Fibroblast of villous mesenchyme (primary cell): ENCODE data around the gene ATF7. TPM values are rescaled to one million over a fixed set of nuclear protein-coding genes. Genes with fewer than 3 reads are reported as not detected.

Experiments
- DNase-seq: peaks from one replicate; pipeline ENCODE4 v3.0.0-alpha.2; 2010; ENCODE audit warnings: low read depth
- H3K4me3 ChIP-seq: 2 replicates; pipeline ENCODE4 v1.5.1; 2011; ENCODE audit warnings: low read depth, mild to moderate bottlenecking, low read length
- total RNA-seq: library from RNA; depleted of rRNA; stranded (reverse); fragments of >200 nt; gene quantifications from 2 replicates; pipeline ENCODE4 v1.2.3, GENCODE V29; 2012
- TF ChIP-seq, protein P1 (sequence below): IDR thresholded peaks from 2 replicates; pipeline ENCODE4 v1.5.1; 2012; ENCODE audit warnings: low read depth, mild to moderate bottlenecking, low read length; ENCODE audit not compliant: insufficient read depth

ATF7 gene
- total RNA-seq, 1 donor, result 14.7 TPM

DNA sequence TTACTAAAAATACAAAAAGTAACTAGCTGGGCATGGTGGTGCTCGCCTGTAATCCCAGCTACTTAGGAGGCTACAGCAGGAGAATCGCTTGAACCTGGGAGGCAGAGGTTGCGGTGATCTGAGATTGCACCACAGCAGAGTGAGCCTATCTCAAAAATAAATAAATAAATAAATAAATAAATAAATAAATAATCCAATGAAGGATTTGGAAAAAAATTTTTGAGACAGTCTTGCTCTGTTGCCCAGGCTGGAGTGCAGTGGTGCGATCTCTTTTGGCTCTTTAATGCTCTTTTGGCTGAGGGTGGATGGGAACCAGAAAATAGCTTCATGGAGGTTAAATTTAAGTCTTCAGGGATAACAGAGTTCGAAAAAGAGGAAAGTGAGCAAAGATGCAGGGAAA is 38.0 kb upstream of the ATF7 start:
- DNase-seq, result no peak
- TF ChIP-seq, protein P1, sequence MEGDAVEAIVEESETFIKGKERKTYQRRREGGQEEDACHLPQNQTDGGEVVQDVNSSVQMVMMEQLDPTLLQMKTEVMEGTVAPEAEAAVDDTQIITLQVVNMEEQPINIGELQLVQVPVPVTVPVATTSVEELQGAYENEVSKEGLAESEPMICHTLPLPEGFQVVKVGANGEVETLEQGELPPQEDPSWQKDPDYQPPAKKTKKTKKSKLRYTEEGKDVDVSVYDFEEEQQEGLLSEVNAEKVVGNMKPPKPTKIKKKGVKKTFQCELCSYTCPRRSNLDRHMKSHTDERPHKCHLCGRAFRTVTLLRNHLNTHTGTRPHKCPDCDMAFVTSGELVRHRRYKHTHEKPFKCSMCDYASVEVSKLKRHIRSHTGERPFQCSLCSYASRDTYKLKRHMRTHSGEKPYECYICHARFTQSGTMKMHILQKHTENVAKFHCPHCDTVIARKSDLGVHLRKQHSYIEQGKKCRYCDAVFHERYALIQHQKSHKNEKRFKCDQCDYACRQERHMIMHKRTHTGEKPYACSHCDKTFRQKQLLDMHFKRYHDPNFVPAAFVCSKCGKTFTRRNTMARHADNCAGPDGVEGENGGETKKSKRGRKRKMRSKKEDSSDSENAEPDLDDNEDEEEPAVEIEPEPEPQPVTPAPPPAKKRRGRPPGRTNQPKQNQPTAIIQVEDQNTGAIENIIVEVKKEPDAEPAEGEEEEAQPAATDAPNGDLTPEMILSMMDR, result no peak

DNA sequence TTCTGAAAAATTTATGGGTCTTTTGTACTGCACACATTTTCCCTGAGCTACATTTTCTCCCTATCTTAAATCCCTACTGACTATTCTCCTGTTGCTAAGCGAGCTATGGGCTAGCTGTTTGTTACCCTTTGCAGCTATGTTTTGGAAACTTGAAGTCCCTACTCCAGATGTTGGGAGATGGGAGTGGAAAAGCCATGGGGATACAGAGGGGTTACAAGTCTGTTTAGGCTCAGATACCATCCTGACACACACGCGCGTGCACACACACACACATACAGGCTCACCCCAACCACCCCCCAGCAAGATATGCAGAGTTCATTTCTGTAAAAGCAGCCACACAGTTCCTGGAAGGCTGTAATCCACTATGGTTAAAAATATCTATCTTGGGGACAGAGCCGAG is 33.9 kb upstream of the ATF7 start:
- peak; percentile 64 for DNase-seq
- H3K4me3 ChIP-seq, result no peak overlapping the region
- TF ChIP-seq, protein P1, result no peak

More for the DNA sequence above, 38.0 kb upstream of the ATF7 start:
- no peak overlapping the region for H3K4me3 ChIP-seq

DNA sequence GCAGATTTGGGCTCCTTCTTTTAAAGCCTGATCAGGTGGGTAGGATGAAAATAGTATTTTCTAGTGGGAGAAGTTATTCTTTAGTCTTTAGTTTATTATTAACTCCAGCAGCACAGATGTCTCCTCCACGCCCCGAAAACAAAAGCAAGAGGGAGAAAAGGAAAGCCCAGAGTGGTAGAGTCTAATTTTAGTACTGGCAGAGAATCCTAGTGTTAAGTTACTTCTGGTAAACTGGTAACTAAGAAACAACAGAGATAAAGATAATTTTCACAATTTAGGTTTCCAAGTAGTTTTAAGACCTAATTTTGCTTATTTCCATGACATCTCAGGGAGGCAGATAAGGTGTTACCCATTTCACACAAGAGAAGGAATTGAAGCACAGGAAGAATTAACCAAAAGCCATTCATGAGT is 33.4 kb upstream of the ATF7 start:
- peak; percentile 33 for DNase-seq
- H3K4me3 ChIP-seq, result no peak overlapping the region
- TF ChIP-seq, protein P1, result no peak

DNA sequence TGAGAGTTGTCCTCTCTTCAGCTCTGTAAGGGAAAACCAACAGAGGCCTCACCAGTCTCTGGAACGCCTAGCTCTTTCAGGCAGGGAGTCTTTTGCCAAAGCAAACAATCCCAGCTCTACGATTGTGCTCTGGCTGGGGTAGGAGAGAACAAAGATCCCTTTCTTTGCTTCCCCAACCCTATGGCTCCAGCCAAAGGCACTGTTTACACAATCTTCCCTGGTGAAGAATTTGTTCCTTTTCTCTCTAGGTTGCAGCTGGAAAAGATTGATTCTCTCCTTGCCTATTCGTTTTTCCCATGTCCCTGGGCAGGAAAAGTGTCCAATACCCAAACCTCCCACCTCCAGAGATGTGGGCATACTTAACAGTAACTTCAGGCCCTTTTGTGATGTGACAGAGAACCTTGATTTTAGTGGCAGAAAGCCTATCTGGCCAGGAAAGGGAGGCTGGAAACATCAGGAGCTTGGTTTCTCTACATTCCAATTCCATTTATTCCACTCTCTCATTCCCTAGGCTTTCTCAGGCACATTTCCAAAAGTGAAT is 32.9 kb upstream of the ATF7 start:
- peak; percentile 32 for DNase-seq
- H3K4me3 ChIP-seq, result no peak overlapping the region
- TF ChIP-seq, protein P1, result no peak

DNA sequence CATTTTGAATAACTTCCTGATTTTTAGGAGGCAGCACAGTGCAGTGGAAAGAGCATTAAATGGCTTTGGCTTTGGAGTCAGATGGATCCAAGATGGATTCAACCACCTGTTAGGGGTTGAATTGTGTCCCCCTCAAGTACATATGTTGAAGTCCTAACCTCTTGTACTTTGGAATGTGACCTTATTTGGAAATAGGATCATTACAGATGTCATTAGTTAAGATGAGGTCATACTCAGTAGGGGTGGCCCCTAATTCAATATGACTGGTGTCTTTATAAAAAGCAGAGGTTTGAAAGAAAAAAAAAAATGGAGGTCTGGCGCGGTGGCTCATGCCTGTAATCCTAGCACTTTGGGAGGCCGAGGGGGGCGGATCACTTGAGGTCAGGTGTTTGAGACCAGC is 30.9 kb upstream of the ATF7 start:
- TF ChIP-seq, protein P1, result no peak
- no peak overlapping the region for H3K4me3 ChIP-seq
- no peak for DNase-seq

DNA sequence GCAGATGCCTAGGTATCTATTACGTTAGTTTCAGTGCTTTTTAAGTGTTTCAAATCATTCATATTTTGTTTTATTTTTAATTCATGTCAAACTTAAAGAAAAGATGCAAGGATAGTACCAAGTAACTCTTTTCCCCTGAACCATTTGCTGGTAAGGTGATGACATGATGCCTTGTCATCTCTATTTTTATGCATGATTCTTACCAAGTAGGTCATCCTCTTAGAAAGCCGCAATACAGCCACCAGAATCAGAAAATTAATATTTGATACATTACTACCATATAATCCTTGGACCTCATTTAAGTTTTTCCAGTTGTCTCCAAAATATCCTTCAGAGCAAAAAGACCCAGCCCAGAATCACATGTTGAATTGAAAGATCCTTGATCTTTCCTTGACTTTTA is 27.4 kb upstream of the ATF7 start:
- H3K4me3 ChIP-seq, result no peak overlapping the region
- DNase-seq, result no peak
- TF ChIP-seq, protein P1, result no peak

DNA sequence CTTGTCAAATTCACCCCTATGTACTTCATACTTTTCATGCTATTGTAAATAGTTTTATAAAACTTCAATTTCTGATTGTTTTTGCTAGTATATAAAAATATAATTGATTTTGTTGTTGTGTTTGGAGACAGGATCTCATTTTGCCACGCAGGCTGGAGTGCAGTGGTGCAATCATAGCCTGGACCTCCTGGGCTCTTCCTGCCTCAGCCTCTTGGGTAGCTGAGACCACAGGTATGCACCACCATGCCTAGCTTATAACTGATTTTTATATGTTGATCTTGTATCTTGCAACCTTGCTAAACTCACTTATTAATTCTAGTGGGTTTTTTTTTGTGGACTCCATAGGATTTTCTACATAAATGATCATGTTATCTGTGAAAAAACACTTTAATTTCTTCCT is 26.2 kb upstream of the ATF7 start:
- TF ChIP-seq, protein P1, result no peak
- DNase-seq, result peak; percentile 51
- H3K4me3 ChIP-seq, result no peak overlapping the region
